B cell (primary cell): Measurements from ENCODE around the gene RNF130. TPM values are rescaled to one million over a fixed set of nuclear protein-coding genes. Genes with fewer than 3 reads are reported as not detected.

ENCODE experiments used
- ATAC-seq: fragments of 200-7000 bp; cut with Tn5 transposase; one replicate; pipeline ENCODE4 v1.10.0; 2021; ENCODE audit warnings: low read depth, mild to moderate bottlenecking, moderate number of reproducible peaks, moderate library complexity
- CTCF ChIA-PET: fragments of 350-600 bp; sonication (Branson Sonifier 250); formaldehyde crosslinking; loops from one replicate; lab custom pipeline; 2021; ENCODE audit warnings: antibody characterized with exemption, inconsistent platforms; lab: Charles Lee
- POLR2A ChIA-PET: fragments of 350-600 bp; sonication (Branson Sonifier 250); formaldehyde crosslinking; loops from one replicate; lab custom pipeline; 2021; ENCODE audit warnings: antibody characterized with exemption; lab: Charles Lee
- DNase-seq: peaks from one replicate; pipeline ENCODE4 v3.0.0; 2013
- H2AFZ ChIP-seq: 2 replicates; pipeline ENCODE4 v1.6.1; 2012; ENCODE audit warnings: mild to moderate bottlenecking, low read depth, low read length; ENCODE audit not compliant: insufficient read depth, poor library complexity, severe bottlenecking
- H3K27ac ChIP-seq, 2 donors: 1 replicate in 1 of 2; 2 replicates in 1 of 2; pipeline ENCODE4 v1.5.1; 2012 to 2013; ENCODE audit warnings: low read length in 2 of 2, mild to moderate bottlenecking in 2 of 2, moderate library complexity in 1 of 2
- H3K27me3 ChIP-seq, 4 experiments: fragments of 200-600 bp in 1 of 4; sonication (generic) in 1 of 4; replicated peaks in 1 of 4; 1 replicate in 2 of 4; 2 replicates in 2 of 4; pipeline versions ENCODE4 v1.6.1 to v1.7.0; 2013 to 2016; ENCODE audit warnings: low read length in 3 of 4, mild to moderate bottlenecking in 2 of 4, mixed read lengths in 1 of 4, moderate library complexity in 1 of 4; ENCODE audit not compliant: insufficient read depth in 4 of 4, control insufficient read depth in 3 of 4; ENCODE audit errors: control extremely low read depth in 1 of 4
- H3K36me3 ChIP-seq, 2 experiments: replicated peaks in 1 of 2; 1 replicate in 1 of 2; 2 replicates in 1 of 2; pipeline versions ENCODE4 v1.6.1 to v1.7.1; 2013; ENCODE audit warnings: low read length in 1 of 2; ENCODE audit not compliant: insufficient read depth in 2 of 2, control insufficient read depth in 1 of 2; ENCODE audit errors: control extremely low read depth in 1 of 2, extremely low read depth in 1 of 2
- H3K4me1 ChIP-seq, 2 donors: fragments of 200-600 bp in 1 of 2; sonication (generic) in 1 of 2; 1 replicate in 1 of 2; 2 replicates in 1 of 2; pipeline versions ENCODE4 v1.5.1 to v1.6.1; 2013 to 2017; ENCODE audit warnings: low read length in 2 of 2; ENCODE audit not compliant: control insufficient read depth in 2 of 2, insufficient read depth in 2 of 2
- H3K4me2 ChIP-seq: replicated peaks from 2 replicates; pipeline ENCODE3; 2012; ENCODE audit warnings: mild to moderate bottlenecking, low read depth, low read length; ENCODE audit not compliant: poor library complexity, severe bottlenecking
- H3K4me3 ChIP-seq, 5 experiments: fragments of 200-600 bp in 1 of 5; sonication (generic) in 1 of 5; 1 replicate in 3 of 5; 2 replicates in 2 of 5; pipeline versions ENCODE4 v1.5.1 to v1.7.0; 2011 to 2016; ENCODE audit warnings: low read length in 4 of 5, mild to moderate bottlenecking in 4 of 5, low read depth in 2 of 5, control low read depth in 1 of 5, moderate library complexity in 1 of 5; ENCODE audit not compliant: insufficient read depth in 1 of 5; ENCODE audit errors: control extremely low read depth in 1 of 5, extremely low read depth in 1 of 5
- H3K79me2 ChIP-seq: fragments of 200-600 bp; sonication (generic); one replicate; pipeline ENCODE4 v1.6.0; 2016; ENCODE audit warnings: low read length; ENCODE audit not compliant: control insufficient read depth, insufficient read depth
- H3K9ac ChIP-seq: fragments of 200-600 bp; sonication (generic); 2 replicates; pipeline ENCODE4 v1.6.1; 2017; ENCODE audit warnings: mild to moderate bottlenecking, low read length, moderate library complexity
- H3K9me3 ChIP-seq, 3 donors: one replicate each; pipeline versions ENCODE4 v1.6.1 to v1.7.1; 2013; ENCODE audit warnings: low read length in 2 of 3; ENCODE audit not compliant: control insufficient read depth in 2 of 3, insufficient read depth in 1 of 3; ENCODE audit errors: control extremely low read depth in 1 of 3
- H4K20me1 ChIP-seq: 2 replicates; pipeline ENCODE4 v1.6.0; 2012; ENCODE audit warnings: mild to moderate bottlenecking, low read length; ENCODE audit not compliant: insufficient read depth, control insufficient read depth, poor library complexity, severe bottlenecking
- H3K27ac Mint-ChIP-seq: one replicate; pipeline ENCODE4 v1.8.0; 2021; ENCODE audit warnings: mixed read lengths
- H3K27me3 Mint-ChIP-seq: one replicate; pipeline ENCODE4 v1.8.0; 2021; ENCODE audit warnings: mixed read lengths
- H3K4me1 Mint-ChIP-seq: one replicate; pipeline ENCODE4 v1.8.0; 2021; ENCODE audit warnings: mixed read lengths
- H3K4me3 Mint-ChIP-seq: one replicate; pipeline ENCODE4 v1.8.0; 2021; ENCODE audit warnings: mixed read lengths
- H3K9me3 Mint-ChIP-seq: one replicate; pipeline ENCODE4 v1.8.0; 2022; ENCODE audit warnings: mixed read lengths; ENCODE audit not compliant: insufficient read depth
- CTCF ChIP-seq: fragments of 200-600 bp; IDR thresholded peaks from one replicate; pipeline ENCODE4 v1.8.0; 2022; ENCODE audit warnings: antibody characterized with exemption, mild to moderate bottlenecking
- EZH2 ChIP-seq: IDR thresholded peaks from 2 replicates; pipeline ENCODE4 v1.6.1; 2012; ENCODE audit warnings: borderline replicate concordance, low read depth, mild to moderate bottlenecking, moderate library complexity, low read length; ENCODE audit not compliant: insufficient read depth, poor library complexity, severe bottlenecking
- WGBS: methylation state at CpG from one replicate; pipeline ENCODE4 v1.1.5; 2013; ENCODE audit warnings: missing lambda C conversion rate; ENCODE audit not compliant: insufficient coverage; 5-methylcytosine and 5-hydroxymethylcytosine counted together
- intact Hi-C: fragments of 100-400 bp; cut with micrococcal nuclease; formaldehyde crosslinking; loops from one replicate; pipeline ENCODE4 v1.10.0; 2022
- polyA plus RNA-seq: library from polyadenylated mRNA; depleted of rRNA; stranded (reverse); fragments of >200 nt; gene quantifications from 2 replicates; pipeline ENCODE4 v1.2.3, GENCODE V29; 2012
- total RNA-seq, 2 donors: library from RNA; stranded (reverse); fragments of 120-200 nt in 1 of 2; gene quantifications; 1 replicate in 1 of 2; 2 replicates in 1 of 2; pipeline versions ENCODE4 v1.2.3 to v1.2.4, GENCODE V29; 2013 to 2022

The RNF130 gene
- total and polyA plus RNA-seq, 2 donors (not counting 1 experiment from before 2014, with no cell fraction given): 18.1 to 25.8 TPM

DNA sequence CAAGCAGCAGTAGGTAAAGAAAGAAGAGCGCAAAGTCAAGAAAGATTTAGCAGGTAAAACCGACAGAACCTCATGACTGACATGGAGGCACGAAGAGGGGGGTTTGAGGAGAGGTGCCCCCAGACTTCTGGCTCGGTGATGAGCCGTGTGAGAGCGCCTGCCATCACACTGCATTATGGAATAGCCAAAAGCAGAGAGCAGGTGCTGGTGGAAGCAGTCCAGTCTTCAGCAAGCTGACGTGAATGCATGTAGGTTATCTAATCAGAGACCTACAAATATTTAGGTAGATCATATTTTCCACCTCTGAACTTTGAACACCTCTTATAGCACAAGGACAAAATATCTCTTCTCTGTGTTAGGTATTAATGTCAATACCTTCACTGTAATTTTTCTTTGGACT, 68.4 kb downstream of the RNF130 start:
- TF ChIP-seq CTCF (no peak), EZH2 (no peak)
- Histone ChIP-seq H3K4me2 (no peak overlapping the region), H4K20me1 (no peaks in the 10 kb centered on the region), H3K27me3 (no peaks in the 10 kb centered on the region), H3K27ac (no peak overlapping the region), H3K9ac (no peak overlapping the region), H2AFZ (no peak overlapping the region), H3K4me3 (no peak overlapping the region), H3K79me2 (no peaks in the 10 kb centered on the region), H3K36me3 (no peaks in the 10 kb centered on the region), H3K4me1 (no peaks in the 10 kb centered on the region), H3K9me3 (no peaks in the 10 kb centered on the region)
- 95% methylated on average over 6 of the region's 7 CpGs for WGBS
- Mint-ChIP-seq H3K27ac (no peak overlapping the region), H3K9me3 (no peaks in the 10 kb centered on the region), H3K4me3 (no peak overlapping the region), H3K27me3 (peaks cover 6% of the 10 kb centered on the region), H3K4me1 (peaks cover 2% of the 10 kb centered on the region)
- ATAC-seq (no peak), DNase-seq (no peak)
- intact Hi-C loops: no loop called here
- ChIA-PET POLR2A (no interaction called here), CTCF (no interaction called here)

DNA sequence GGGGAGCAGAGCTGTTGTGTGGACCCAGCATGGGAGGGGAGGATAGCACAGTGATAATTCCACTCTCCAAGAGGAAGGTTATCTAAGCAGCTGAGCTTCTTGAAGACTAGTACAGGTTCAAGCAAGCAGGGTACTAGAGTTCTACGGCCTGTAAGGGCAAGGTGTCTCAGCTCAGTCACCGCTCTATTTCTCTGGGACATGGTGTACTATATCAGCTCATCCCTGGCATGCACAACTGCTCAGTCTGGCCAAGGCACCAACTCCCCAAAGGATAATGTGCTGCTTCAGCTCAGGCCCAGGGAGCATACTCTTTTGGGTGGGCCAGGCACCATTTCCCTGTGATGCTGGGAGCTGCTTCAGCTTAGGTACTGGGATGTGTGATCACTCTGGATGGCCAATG, 69.8 kb downstream of the RNF130 start:
- no peak for TF ChIP-seq CTCF
- no peak for TF ChIP-seq EZH2
- intact Hi-C loops: no loop called here
- no peak for ATAC-seq
- Mint-ChIP-seq H3K4me1 (no peaks in the 10 kb centered on the region), H3K9me3 (no peaks in the 10 kb centered on the region), H3K27me3 (peaks cover 6% of the 10 kb centered on the region), H3K4me3 (no peak overlapping the region), H3K27ac (no peak overlapping the region)
- Histone ChIP-seq H3K36me3 (no peaks in the 10 kb centered on the region), H3K4me1 (no peaks in the 10 kb centered on the region), H3K9ac (no peak overlapping the region), H4K20me1 (no peaks in the 10 kb centered on the region), H3K27me3 (no peaks in the 10 kb centered on the region), H2AFZ (no peak overlapping the region), H3K27ac (no peak overlapping the region), H3K4me3 (no peak overlapping the region), H3K9me3 (no peaks in the 10 kb centered on the region), H3K79me2 (no peaks in the 10 kb centered on the region), H3K4me2 (no peak overlapping the region)
- POLR2A ChIA-PET: no interaction called here
- WGBS: 72% methylated on average over 2 of the region's 2 CpGs
- no peak for DNase-seq
- CTCF ChIA-PET: interaction anchor here (1.4 kb wide), 1 partner anchor 83 kb away, joined by 3 read pairs; no protein-coding TSS in a partner anchor
